Activated CD4-positive, alpha-beta T cell treated with anti-CD3 and anti-CD28 coated beads, Interleukin-2, Interleukin-6, amounts not matched to agents 100 ng/mL and 50 ng/mL, durations not matched to agents 16 hours and 8 hours (primary cell): ENCODE data around the gene RCCD1.
"Not testable (repeated sequence)": the region's sequence is repeated elsewhere in the genome, so short reads cannot be mapped to it uniquely, and the experiment has no call there.

Source experiments
- DNase-seq: peaks from one replicate; pipeline ENCODE4 v3.0.0-alpha.2; 2020

Gene RCCD1

GRCh38 chr15:90918835-90919234 lies 35.8 kb upstream of the RCCD1 start:
- DNase-seq, result no peak

- no peak for DNase-seq
These were observed 32.8 kb upstream of the RCCD1 start for GRCh38 chr15:90921887-90922286.

GRCh38 chr15:90922712-90923322 lies 31.9 kb upstream of the RCCD1 start:
- DNase-seq, result peak; percentile 77

GRCh38 chr15:90924375-90924774 lies 30.3 kb upstream of the RCCD1 start:
- DNase-seq, result peak; percentile 72

- not testable (repeated sequence) for DNase-seq
These were observed 27.9 kb upstream of the RCCD1 start for GRCh38 chr15:90926766-90927165.

GRCh38 chr15:90928106-90928505 lies 26.6 kb upstream of the RCCD1 start:
- DNase-seq, result not testable (repeated sequence)

- DNase-seq, result no peak
These were observed 25.3 kb upstream of the RCCD1 start for GRCh38 chr15:90929246-90930019.

- peak; percentile 36 for DNase-seq
These were observed 23.7 kb upstream of the RCCD1 start for GRCh38 chr15:90930861-90931574.

GRCh38 chr15:90931575-90931827 lies 23.2 kb upstream of the RCCD1 start:
- no peak for DNase-seq

GRCh38 chr15:90931828-90932659 lies 22.6 kb upstream of the RCCD1 start, which contains the start of gene HDDC3:
Gene HDDC3, minus strand, starts transcription at chr15:90932549. Its CDS starts 9 bp downstream, at chr15:90932540.
- DNase-seq, result peak; percentile 95

GRCh38 chr15:90932660-90932991 lies 22.1 kb upstream of the RCCD1 start:
- DNase-seq, result no peak

- no peak for DNase-seq
These were observed 21.4 kb upstream of the RCCD1 start for GRCh38 chr15:90933301-90933700.

GRCh38 chr15:90934256-90934948 lies 20.3 kb upstream of the RCCD1 start:
- DNase-seq, result peak; percentile 93

GRCh38 chr15:90934949-90935751 lies 19.5 kb upstream of the RCCD1 start, which contains the start of gene UNC45A:
Gene UNC45A, plus strand, starts transcription at chr15:90935285. Its CDS starts 40 bp downstream, at chr15:90935325.
- DNase-seq, result peak; percentile 97

- no peak for DNase-seq
These were observed 17.9 kb upstream of the RCCD1 start for GRCh38 chr15:90936823-90937222.

- DNase-seq, result no peak
These were observed 16.4 kb upstream of the RCCD1 start for GRCh38 chr15:90938261-90938660.

GRCh38 chr15:90939756-90940155 lies 14.9 kb upstream of the RCCD1 start:
- no peak for DNase-seq

GRCh38 chr15:90941038-90941437 lies 13.6 kb upstream of the RCCD1 start:
- DNase-seq, result no peak

GRCh38 chr15:90942354-90943120 lies 12.1 kb upstream of the RCCD1 start:
- no peak for DNase-seq

- no peak for DNase-seq
These were observed 9.6 kb upstream of the RCCD1 start for GRCh38 chr15:90945091-90945490.

GRCh38 chr15:90946538-90946937 lies 8.1 kb upstream of the RCCD1 start:
- no peak for DNase-seq
